Lower leg skin (tissue), 4 donors: ENCODE measurements around the gene HMCES. TPM values are rescaled to one million over a fixed set of nuclear protein-coding genes. Genes with fewer than 3 reads are reported as not detected.
"Not testable (repeated sequence)": the region's sequence is repeated elsewhere in the genome, so short reads cannot be mapped to it uniquely, and the experiment has no call there.

Experiments used
- DNase-seq, 2 donors: peaks; one replicate each; pipeline ENCODE4 v3.0.0-alpha.2; 2019; ENCODE audit warnings: low spot score in 2 of 2
- H3K4me3 ChIP-seq: fragments of 200-600 bp; sonication (generic); 2 replicates; pipeline ENCODE4 v1.5.1; 2017; ENCODE audit warnings: mild to moderate bottlenecking, low read depth; ENCODE audit not compliant: poor library complexity, severe bottlenecking
- CTCF ChIP-seq, 3 donors: fragments of 450-650 bp; IDR thresholded peaks; one replicate each; pipeline ENCODE4 v1.5.1; 2016; ENCODE audit warnings: antibody characterized with exemption in 3 of 3, mild to moderate bottlenecking in 3 of 3, moderate library complexity in 2 of 3
- POLR2A ChIP-seq, 2 donors: fragments of 450-650 bp; IDR thresholded peaks; one replicate each; pipeline ENCODE4 v1.6.1; 2016 to 2017; ENCODE audit warnings: antibody characterized with exemption in 2 of 2, mild to moderate bottlenecking in 1 of 2, moderate library complexity in 1 of 2
- WGBS, 2 donors: methylation state at CpG; one replicate each; pipeline ENCODE4 v1.1.5; 2018; 5-methylcytosine and 5-hydroxymethylcytosine counted together
- intact Hi-C: fragments of 100-400 bp; cut with DNase I; formaldehyde crosslinking; loops from one replicate; pipeline ENCODE4 v1.15.0; 2023; ENCODE audit warnings: low total_unique reads
- total RNA-seq, 4 donors: library from RNA; depleted of rRNA; stranded (reverse); fragments of >200 nt; gene quantifications; one replicate each; pipeline ENCODE4 v1.1.0, GENCODE V29; 2016

Gene HMCES
- total RNA-seq, 4 donors from 2014 or later = 25.2 to 34.9 (median 34.4) TPM

DNA sequence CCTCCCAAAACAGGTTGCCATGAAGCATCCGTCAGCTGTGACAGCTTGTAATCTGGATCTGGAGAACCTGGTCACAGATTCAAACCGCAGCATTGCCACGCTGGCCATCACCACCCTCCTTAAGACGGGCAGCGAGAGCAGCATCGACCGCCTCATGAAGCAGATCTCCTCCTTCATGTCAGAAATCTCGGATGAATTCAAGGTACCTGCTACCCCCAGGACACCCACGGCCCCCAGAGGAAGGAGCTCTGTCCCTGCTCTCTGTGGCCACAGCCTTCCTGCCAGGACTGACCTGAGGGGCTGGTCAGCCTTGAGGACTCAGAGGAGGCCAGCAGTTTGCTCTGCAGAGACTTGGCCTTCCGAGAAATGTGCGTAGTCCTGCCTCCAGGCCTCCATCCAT lies 18.1 kb upstream of the HMCES start:
- intact Hi-C loops = no loop called here
- no peak for DNase-seq
- 96% methylated on average over 11 of the region's 11 CpGs for WGBS, 2 donors
- TF ChIP-seq CTCF (IDR thresholded peaks at IDR 0.05) (no peak), POLR2A (IDR thresholded peaks at IDR 0.05) (no peak)
- no peak overlapping the region for H3K4me3 ChIP-seq

GRCh38 chr3:129261894-129262293 lies 16.8 kb upstream of the HMCES start:
- 95 to 96% methylated on average over 3 of the region's 3 CpGs for WGBS, 2 donors
- no peak for TF ChIP-seq POLR2A (IDR thresholded peaks at IDR 0.05)
- TF ChIP-seq CTCF (IDR thresholded peaks at IDR 0.05) = no peak
- DNase-seq = no peak
- intact Hi-C loops = no loop called here
- no peak overlapping the region for H3K4me3 ChIP-seq

DNA sequence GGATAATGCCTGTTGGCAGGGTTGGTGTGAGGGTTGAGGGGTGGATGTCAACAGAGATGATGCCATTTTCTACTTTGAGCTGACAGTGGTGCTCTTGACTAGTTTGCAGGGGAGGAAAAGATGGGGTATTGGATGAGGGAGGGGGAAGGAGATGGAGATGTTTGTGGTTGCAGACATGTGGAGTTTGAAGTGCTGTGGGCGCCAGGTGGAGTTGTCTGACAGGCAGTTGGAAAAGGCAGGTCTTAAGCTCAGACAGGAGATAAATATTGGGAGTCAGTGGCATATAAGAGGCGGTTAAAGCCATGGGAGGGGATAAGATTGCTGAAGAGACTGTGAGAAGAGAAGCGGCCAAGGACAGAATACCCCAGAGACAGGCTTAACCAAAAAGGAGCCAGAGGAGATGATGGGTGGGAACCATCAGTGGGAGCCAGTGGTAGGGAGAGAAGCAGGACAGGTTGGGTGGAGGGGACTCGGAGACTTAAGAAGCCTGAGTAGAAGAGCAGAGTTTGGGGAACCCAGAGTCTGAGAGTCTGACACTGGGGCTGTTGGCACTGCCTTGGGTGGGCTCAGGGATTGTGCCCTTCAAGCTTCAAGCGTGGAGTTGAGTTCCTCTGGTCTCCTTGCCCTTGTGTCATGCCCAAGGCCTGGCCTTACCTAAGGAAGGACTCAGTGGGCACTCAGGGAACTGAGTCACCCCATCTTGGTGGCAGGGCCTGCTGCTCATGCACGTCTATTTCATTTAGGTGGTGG lies 15.3 kb upstream of the HMCES start:
- no peak overlapping the region for H3K4me3 ChIP-seq
- 78 to 87% methylated on average over 6 of the region's 6 CpGs for WGBS, 2 donors
- intact Hi-C loops = no loop called here
- TF ChIP-seq POLR2A (IDR thresholded peaks at IDR 0.05) (no peak), CTCF (IDR thresholded peaks at IDR 0.05) (no peak)
- DNase-seq = peak in 1 of 2 donors; percentile 53

DNA sequence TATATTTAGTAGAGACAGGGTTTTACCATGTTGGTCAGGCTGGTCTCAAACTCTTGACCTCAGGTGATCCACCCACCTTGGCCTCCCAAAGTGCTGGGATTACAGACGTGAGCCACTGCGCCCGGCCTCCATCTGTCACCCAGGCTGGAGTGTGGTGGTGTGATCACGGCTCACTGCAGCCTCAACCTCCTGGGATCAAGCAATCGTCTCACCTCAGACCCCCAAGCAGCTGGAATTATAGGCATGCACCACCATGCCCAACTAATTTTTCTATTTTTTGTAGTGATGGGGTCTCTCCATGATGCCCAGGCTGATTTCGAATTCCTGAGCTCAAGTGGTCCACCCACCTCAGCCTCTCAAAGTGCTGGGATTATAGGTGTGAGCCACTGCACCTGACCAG lies 13.7 kb upstream of the HMCES start:
- peak in 1 of 2 donors; percentile 58 for DNase-seq
- intact Hi-C loops = not testable (repeated sequence)

GRCh38 chr3:129266651-129267050 lies 12.0 kb upstream of the HMCES start:
- TF ChIP-seq POLR2A (IDR thresholded peaks at IDR 0.05) (no peak), CTCF (IDR thresholded peaks at IDR 0.05) (no peak)
- intact Hi-C loops = no loop called here
- WGBS, 2 donors = 96% methylated on average over 4 of the region's 4 CpGs
- no peak overlapping the region for H3K4me3 ChIP-seq
- peak in 1 of 2 donors; percentile 60 for DNase-seq

More for the DNA sequence above, 13.7 kb upstream of the HMCES start:
- WGBS, 2 donors = 89 to 91% methylated on average over 6 of the region's 6 CpGs
- H3K4me3 ChIP-seq = not testable (repeated sequence)

- peak in 1 of 2 donors; percentile 46 for DNase-seq
- intact Hi-C loops = no loop called here
- 90 to 95% methylated on average over 4 of the region's 4 CpGs for WGBS, 2 donors
- no peak overlapping the region for H3K4me3 ChIP-seq
- TF ChIP-seq CTCF (IDR thresholded peaks at IDR 0.05) = no peak
These were observed 10.3 kb upstream of the HMCES start for GRCh38 chr3:129268396-129268795.
